SK-N-SH treated with all-trans-retinoic acid at 6 μM for 48 hours (cell line): Measurements from ENCODE around the gene KANK2.

Experiments used
- ATAC-seq: fragments of 200-7000 bp; cut with Tn5 transposase; 3 replicates; pipeline ENCODE4 v1.9.1; 2020; ENCODE audit warnings: mild to moderate bottlenecking, moderate library complexity
- ARNTL ChIP-seq: fragments of 450-650 bp; formaldehyde crosslinking; IDR thresholded peaks from 2 replicates; pipeline ENCODE4 v1.5.0; 2020; ENCODE audit warnings: low read depth, mild to moderate bottlenecking, moderate library complexity, borderline replicate concordance
- BACH2 ChIP-seq: fragments of 250-450 bp; sonication (Bioruptor Pico); IDR thresholded peaks from 2 replicates; pipeline ENCODE4 v1.9.0; 2021; ENCODE audit warnings: mild to moderate bottlenecking, borderline replicate concordance
- CSDC2 ChIP-seq: fragments of 250-450 bp; sonication (Bioruptor Pico); IDR thresholded peaks from 2 replicates; pipeline ENCODE4 v1.5.0; 2020; ENCODE audit warnings: mild to moderate bottlenecking, moderate library complexity
- CSRNP3 ChIP-seq: fragments of 250-450 bp; sonication (Bioruptor Pico); IDR thresholded peaks from 2 replicates; pipeline ENCODE4 v1.5.1; 2021; ENCODE audit warnings: mild to moderate bottlenecking, moderate library complexity
- GLIS3 ChIP-seq: fragments of 250-450 bp; sonication (Bioruptor Pico); IDR thresholded peaks from 2 replicates; pipeline ENCODE4 v1.5.0; 2020; ENCODE audit warnings: mild to moderate bottlenecking, moderate library complexity
- ISL1 ChIP-seq: fragments of 250-450 bp; sonication (Bioruptor Pico); IDR thresholded peaks from 2 replicates; pipeline ENCODE4 v2.1.2; 2022; ENCODE audit warnings: mild to moderate bottlenecking, moderate library complexity
- OSR1 ChIP-seq: fragments of 250-450 bp; sonication (Bioruptor Pico); IDR thresholded peaks from 2 replicates; pipeline ENCODE4 v1.8.0; 2022; ENCODE audit warnings: moderate library complexity, mild to moderate bottlenecking, inconsistent platforms
- PATZ1 ChIP-seq: fragments of 250-450 bp; sonication (Bioruptor Pico); IDR thresholded peaks from 2 replicates; pipeline ENCODE4 v1.8.0; 2020; ENCODE audit warnings: mild to moderate bottlenecking, moderate library complexity, borderline replicate concordance
- PPARA ChIP-seq: fragments of 250-450 bp; sonication (Bioruptor Pico); IDR thresholded peaks from 2 replicates; pipeline ENCODE4 v1.5.0; 2020; ENCODE audit warnings: mild to moderate bottlenecking, borderline replicate concordance
- RARB ChIP-seq: fragments of 250-450 bp; sonication (Bioruptor Pico); IDR thresholded peaks from 2 replicates; pipeline ENCODE4 v1.8.0; 2021; ENCODE audit warnings: mild to moderate bottlenecking, moderate library complexity
- TCF4 ChIP-seq: fragments of 250-450 bp; sonication (Bioruptor Pico); IDR thresholded peaks from 2 replicates; pipeline ENCODE4 v1.8.0; 2021; ENCODE audit warnings: mild to moderate bottlenecking, moderate library complexity, borderline replicate concordance
- TOX ChIP-seq: fragments of 250-450 bp; sonication (Bioruptor Pico); IDR thresholded peaks from 2 replicates; pipeline ENCODE4 v1.8.0; 2021; ENCODE audit warnings: mild to moderate bottlenecking, moderate library complexity, borderline replicate concordance
- TSHZ2 ChIP-seq: fragments of 250-450 bp; sonication (Bioruptor Pico); IDR thresholded peaks from 2 replicates; pipeline ENCODE4 v1.5.0; 2020; ENCODE audit warnings: mild to moderate bottlenecking, moderate library complexity
- ZC3H10 ChIP-seq: fragments of 250-450 bp; sonication (Bioruptor Pico); IDR thresholded peaks from 2 replicates; pipeline ENCODE4 v1.5.1; 2021; ENCODE audit warnings: mild to moderate bottlenecking, moderate library complexity
- ZFP3 ChIP-seq: fragments of 250-450 bp; sonication (Bioruptor Pico); IDR thresholded peaks from 2 replicates; pipeline ENCODE4 v1.5.0; 2020; ENCODE audit warnings: mild to moderate bottlenecking, moderate library complexity
- ZFP30 ChIP-seq: fragments of 450-650 bp; formaldehyde crosslinking; IDR thresholded peaks from 2 replicates; pipeline ENCODE4 v1.5.0; 2022; ENCODE audit warnings: mild to moderate bottlenecking, moderate library complexity
- ZNF565 ChIP-seq: fragments of 450-650 bp; formaldehyde crosslinking; conservative IDR thresholded peaks from 2 replicates; pipeline ENCODE4 v1.5.0; 2020; ENCODE audit warnings: low read depth, mild to moderate bottlenecking, moderate library complexity
- ZNF70 ChIP-seq: fragments of 450-650 bp; formaldehyde crosslinking; IDR thresholded peaks from 2 replicates; pipeline ENCODE4 v1.5.0; 2020; ENCODE audit warnings: mild to moderate bottlenecking, moderate library complexity
- ZNF8 ChIP-seq: fragments of 450-650 bp; formaldehyde crosslinking; IDR thresholded peaks from 2 replicates; pipeline ENCODE4 v1.5.0; 2020; ENCODE audit warnings: mild to moderate bottlenecking, moderate library complexity
- TF ChIP-seq, protein P1 (sequence below): fragments of 250-450 bp; sonication (Bioruptor Pico); IDR thresholded peaks from 2 replicates; pipeline ENCODE4 v1.5.1; 2020; ENCODE audit warnings: low read depth, mild to moderate bottlenecking, moderate library complexity
- TF ChIP-seq, protein P2 (sequence below): fragments of 250-450 bp; sonication (Bioruptor Pico); IDR thresholded peaks from 2 replicates; pipeline ENCODE4 v1.8.0; 2021; ENCODE audit warnings: low read depth, mild to moderate bottlenecking, moderate library complexity, borderline replicate concordance

KANK2 gene

GRCh38 chr19:11197291-11198174, at the start of gene KANK2:
Gene KANK2 (minus strand): TSS chr19:11197545. CDS start chr19:11194511, 3,034 bp downstream.
- peak; percentile 86 for ATAC-seq
- TF ChIP-seq RARB (no peak), ZC3H10 (CRISPR knock-in tag) (no peak), ZNF70 (CRISPR knock-in tag) (peak; percentile 14; the same call in 1 of the 2 replicates), TSHZ2 (CRISPR knock-in tag) (0 out of 2 replicates have a peak, but pooled peaks have one; percentile 51), BACH2 (CRISPR knock-in tag) (no peak), ZFP3 (CRISPR knock-in tag) (peak; percentile 65; the same call in 1 of the 2 replicates), CSDC2 (CRISPR knock-in tag) (no peak), ZFP30 (no peak), PPARA (CRISPR knock-in tag) (no peak)
- TF ChIP-seq, protein P1, sequence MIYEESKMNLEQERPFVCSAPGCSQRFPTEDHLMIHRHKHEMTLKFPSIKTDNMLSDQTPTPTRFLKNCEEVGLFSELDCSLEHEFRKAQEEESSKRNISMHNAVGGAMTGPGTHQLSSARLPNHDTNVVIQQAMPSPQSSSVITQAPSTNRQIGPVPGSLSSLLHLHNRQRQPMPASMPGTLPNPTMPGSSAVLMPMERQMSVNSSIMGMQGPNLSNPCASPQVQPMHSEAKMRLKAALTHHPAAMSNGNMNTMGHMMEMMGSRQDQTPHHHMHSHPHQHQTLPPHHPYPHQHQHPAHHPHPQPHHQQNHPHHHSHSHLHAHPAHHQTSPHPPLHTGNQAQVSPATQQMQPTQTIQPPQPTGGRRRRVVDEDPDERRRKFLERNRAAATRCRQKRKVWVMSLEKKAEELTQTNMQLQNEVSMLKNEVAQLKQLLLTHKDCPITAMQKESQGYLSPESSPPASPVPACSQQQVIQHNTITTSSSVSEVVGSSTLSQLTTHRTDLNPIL: no peak

DNA sequence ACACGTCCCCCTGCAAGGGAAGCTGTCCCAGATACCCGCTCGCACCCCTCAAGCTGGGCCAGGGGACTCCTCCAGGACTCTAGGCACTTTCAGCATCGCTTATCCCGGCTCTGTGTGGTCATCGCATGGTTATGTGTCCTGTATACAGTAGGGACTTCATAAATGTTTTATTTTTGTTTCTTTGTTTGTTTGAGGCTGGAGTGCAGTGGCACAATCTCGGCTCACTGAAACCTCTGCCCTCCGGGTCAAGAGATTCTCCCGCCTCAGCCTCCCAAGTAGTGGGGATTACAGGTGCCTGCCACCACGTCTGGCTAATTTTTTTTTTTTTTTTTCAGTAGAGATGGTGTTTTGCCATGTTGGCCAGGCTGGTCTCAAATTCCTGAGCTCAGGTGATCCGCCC, 49.6 kb upstream of the KANK2 start:
- no peak for ATAC-seq
- TF ChIP-seq PATZ1 (CRISPR knock-in tag) (no peak), TCF4 (no peak), ZFP30 (no peak), ARNTL (CRISPR knock-in tag) (no peak), ZFP3 (CRISPR knock-in tag) (no peak), BACH2 (CRISPR knock-in tag) (no peak), GLIS3 (CRISPR knock-in tag) (no peak), CSRNP3 (no peak), CSDC2 (CRISPR knock-in tag) (no peak), ISL1 (CRISPR knock-in tag) (no peak), OSR1 (no peak), ZNF565 (CRISPR knock-in tag) (no peak), TSHZ2 (CRISPR knock-in tag) (no peak), TOX (CRISPR knock-in tag) (no peak), ZNF8 (no peak), ZNF70 (CRISPR knock-in tag) (no peak), ZC3H10 (CRISPR knock-in tag) (no peak)
- TF ChIP-seq, protein P2, sequence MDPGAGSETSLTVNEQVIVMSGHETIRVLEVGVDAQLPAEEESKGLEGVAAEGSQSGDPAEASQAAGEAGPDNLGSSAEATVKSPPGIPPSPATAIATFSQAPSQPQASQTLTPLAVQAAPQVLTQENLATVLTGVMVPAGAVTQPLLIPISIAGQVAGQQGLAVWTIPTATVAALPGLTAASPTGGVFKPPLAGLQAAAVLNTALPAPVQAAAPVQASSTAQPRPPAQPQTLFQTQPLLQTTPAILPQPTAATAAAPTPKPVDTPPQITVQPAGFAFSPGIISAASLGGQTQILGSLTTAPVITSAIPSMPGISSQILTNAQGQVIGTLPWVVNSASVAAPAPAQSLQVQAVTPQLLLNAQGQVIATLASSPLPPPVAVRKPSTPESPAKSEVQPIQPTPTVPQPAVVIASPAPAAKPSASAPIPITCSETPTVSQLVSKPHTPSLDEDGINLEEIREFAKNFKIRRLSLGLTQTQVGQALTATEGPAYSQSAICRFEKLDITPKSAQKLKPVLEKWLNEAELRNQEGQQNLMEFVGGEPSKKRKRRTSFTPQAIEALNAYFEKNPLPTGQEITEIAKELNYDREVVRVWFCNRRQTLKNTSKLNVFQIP (CRISPR knock-in tag): no peak
